DMS 273 (cell line): ENCODE measurements around the gene TSEN15.

Experiments used
- DNase-seq: peaks from one replicate; lab custom pipeline; 2025; ENCODE audit not compliant: unreplicated experiment; lab: John Stamatoyannopoulos, UW

The TSEN15 gene

DNA sequence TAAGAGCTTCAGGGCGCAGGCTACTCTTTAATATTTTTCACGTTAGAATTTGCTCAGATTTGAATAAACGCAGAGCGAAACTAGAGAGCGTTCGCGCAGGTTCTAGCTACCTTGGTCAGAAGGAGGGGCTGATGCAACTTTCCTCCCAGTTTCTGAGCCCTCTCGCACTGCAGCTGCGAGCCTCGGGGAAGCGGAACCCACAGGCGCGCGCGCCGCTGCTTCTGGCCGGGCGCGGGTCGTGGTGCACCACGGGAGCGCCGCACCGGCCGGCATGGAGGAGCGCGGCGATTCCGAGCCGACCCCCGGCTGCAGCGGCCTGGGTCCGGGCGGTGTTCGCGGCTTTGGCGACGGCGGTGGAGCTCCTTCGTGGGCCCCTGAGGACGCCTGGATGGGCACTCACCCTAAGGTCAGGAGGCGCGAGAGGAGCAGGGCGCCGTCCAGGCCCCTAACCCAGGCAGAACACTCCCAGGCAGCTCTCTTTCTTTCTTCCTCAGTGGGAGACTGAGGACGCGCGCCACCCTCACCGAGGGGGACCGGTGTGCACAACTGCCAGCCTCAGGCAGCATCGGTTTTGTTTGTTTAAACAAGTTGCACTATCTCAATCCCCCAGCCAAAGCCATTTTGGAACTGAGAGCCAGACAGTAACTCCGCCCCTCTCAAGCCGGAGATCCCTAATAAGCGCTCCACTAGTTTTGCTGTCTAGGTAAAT is at the start of gene TSEN15:
Gene TSEN15, plus strand, starts transcription at position 246 of the 709 bp plus-strand sequence. Its CDS starts 26 bp downstream, at position 272.
- peak; percentile 94 for DNase-seq

DNA sequence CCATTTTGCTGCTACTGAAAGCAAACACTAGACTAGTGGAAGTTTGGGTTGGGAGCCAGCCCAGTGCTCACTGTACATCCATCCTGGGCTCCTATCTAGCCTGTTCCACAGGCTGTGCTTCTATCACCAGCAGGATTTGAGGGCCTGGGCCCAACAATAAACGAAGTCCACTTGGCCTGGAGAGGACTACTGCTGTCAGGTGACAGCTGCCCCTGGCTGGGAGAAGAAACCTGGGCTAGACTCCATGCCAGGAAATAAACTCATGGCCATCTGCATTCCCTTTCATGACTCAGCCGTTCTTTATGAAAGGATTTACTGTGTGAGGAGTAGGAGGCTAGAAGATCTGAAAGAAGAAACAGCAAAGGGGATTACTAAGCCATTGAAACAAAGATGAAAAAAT is 49.5 kb upstream of the TSEN15 start:
- DNase-seq: peak; percentile 86

DNA sequence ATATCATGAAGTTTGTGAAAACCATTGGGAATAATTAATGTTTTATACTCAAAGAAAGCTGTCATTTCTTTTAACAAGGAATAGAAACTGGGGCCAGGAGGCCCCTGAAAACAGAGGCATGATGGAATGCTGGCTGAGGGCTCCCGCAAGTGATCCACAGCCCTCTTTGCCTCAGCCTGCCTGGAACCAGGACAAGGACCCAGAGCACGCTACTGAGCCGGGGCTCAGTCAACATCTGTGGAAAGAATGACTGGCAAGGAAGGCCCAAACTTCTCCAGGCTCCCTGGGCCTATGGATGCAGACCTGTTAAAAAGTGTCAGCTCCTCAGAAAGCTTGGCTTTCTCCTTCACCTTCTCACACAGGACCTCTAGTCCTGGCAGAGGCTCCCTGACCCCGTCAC is 46.6 kb upstream of the TSEN15 start:
- DNase-seq: no peak

DNA sequence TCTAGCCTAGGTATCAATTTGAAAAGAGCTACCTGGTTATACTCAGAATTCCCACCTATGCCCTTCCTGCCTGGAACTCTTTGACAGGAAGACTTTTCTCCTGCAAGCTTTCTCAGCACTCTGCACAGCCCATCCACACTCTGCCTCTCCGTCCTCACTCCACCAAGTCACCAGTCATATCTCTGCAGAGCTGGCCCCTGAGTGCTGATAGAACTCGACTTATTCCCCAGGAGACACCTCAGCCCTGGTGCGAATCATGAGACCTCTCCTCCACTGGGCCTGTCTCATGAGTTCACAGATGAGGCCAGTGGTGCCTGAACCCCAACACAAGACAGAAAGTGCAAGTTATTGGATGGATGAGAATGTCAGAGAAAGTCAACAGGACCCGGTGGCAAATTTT is 46.0 kb upstream of the TSEN15 start:
- no peak for DNase-seq

DNA sequence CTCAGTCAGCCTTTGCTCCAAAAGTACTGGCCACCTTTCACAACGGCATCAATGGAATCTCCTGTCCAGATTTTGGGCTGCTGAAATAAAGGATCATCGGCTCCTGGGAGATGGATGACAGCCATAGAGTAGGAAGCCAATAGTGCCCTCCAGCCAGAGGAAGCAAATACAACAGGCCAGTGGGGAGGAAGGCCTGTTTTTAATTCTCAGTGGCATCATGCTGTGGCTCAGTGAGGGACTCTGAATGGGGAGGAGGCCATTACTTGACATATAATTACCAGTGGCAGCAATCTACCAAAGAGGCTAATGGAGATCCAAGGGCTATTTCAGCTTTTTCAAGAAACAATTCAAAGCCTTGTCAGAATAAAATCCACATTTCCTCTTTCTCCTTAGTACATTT is 40.7 kb upstream of the TSEN15 start:
- DNase-seq: no peak

DNA sequence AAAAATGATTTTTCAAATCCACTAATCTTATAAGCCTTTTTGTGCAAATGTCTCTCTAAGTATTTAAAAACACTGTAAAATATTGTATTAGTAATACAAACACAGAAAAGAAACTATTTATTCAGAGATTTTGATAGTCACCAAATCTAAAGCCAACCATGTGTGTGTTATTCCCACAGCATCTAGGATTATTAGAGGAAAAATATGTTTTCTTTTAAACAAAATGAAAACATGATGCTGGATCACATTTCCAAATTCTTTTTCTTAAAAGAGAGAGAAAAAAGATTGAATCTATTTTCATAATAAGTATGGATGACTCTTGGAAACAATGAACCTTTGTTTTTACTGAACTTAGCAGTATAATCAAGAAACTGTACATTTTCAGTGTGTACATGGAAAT is 39.3 kb upstream of the TSEN15 start:
- DNase-seq: no peak

DNA sequence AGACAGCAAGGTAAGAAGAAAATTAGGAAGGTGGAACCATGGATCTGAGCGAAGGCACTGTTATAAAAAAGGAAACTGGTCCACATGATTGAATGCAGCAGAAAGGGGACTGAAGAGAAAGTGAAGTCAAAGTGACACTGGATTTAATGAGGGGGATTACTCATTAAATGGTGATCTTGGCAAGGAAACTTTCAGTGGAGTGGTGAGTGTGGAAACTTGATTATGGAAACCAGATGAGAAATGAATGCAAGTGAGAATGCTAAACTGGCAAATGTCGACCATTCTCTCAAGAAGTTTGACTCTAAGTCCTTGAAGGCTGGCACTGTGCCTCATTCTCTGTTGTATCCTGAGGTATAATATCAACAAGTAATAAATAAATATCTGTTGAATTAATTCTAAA is 37.3 kb upstream of the TSEN15 start:
- DNase-seq: no peak

DNA sequence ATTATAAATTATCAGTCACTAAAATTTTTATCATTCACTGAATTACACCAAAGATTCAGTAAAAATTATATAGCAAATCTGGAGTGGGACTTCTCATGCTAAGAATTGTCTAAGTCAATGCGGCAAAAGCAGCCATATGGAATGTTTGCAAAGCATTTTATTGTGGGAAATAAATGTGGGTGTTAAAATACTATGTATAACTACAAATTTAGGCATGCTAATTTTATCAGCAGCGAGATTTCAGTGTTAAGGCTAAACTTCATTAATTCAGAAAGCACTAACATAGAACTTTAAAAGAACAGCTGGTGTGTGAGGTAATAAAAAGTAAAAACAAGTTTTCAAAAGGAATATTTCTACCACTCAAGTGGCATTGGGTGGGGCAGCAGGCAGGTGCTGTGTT is 35.4 kb upstream of the TSEN15 start:
- peak; percentile 32 for DNase-seq

DNA sequence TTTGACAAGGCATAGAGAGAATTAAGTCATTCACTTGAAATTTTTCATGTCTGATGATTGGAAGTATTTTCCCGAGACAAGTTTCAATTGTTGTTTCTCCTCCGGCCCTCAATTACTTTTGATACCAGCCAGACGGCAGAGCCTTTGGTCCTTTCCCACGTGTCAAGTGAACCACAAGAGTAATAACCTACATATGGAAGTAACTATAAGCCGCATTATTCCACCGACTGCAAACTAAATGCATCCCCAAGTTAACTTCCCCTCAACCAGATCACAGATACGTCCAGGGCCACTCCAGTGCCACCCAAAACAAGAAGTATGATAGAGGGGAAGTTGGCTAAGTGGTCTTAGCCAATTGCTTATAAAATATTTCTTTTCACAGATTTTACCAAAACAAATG is 34.2 kb upstream of the TSEN15 start:
- DNase-seq: no peak

DNA sequence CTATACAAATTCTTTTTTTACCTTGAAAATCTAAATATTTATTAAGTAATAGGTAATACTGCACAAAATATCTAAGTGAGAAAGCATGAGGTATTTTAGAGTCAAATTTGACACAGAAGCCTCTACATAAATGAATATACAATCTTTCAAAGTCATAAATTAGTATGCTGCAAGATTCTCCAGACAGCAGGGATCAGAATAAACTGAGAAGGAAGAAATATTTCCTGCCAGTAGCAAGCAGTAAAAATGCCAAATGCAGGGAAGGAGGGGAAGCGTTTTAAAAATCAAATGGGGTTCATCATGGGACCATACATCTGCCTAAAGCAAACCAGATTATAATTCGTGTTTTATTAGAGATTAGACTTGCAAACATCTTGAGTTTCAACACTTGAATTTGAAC is 32.9 kb upstream of the TSEN15 start:
- no peak for DNase-seq

DNA sequence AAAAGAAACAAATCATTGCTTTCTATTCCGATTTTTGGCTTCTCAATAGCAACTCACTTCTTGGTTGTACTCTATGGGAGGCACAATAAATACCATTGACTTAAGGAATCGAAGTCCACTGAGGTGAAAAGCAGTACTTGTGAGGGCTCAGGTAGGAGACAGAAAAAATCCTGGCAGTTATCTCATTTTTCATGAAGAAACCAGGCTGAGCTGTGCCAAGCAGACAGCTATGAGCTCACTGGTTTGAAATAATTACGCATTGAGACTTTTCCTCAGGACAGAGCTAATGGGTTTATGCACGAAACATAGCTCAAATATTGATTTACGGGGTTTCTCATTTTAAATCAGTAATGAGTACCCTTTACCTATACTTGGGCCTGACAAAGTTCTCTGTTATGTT is 32.5 kb upstream of the TSEN15 start:
- no peak for DNase-seq

DNA sequence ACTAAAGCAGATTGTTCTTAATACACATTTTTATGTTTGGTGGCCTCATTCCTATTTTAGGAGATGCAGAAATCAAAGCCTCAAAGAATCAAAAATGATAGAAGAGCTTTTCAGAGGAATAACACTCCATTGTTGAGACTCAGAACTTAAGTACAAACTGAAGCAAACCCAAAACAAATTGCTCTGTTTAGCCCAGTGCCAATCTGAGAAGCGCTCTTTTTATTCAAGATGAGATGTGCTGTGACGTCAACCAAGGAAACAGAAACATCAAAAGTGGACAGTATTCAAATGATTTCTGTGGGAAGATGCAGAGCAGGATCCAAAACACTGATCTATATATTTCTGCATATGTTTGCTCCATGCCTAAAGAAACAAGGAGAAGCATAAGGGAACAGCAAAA is 32.0 kb upstream of the TSEN15 start:
- DNase-seq: no peak

DNA sequence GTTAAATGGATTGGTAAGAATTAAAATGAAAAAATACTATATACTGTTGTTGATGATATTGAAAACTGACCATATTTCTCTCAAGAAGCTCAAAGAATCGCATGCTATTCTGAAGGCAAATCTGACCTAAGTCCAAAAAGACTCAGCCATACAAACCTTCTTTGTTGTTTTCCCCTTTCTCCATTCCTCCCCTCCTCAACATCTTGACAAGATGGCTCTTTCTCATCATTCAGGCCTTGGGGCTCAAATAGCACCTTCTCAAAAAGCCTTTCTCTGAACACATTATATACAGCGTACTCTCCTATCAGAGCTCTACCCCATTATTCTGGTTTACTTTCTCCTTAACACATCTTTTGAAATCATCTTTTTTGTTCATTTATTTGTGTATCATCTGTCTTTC is 31.2 kb upstream of the TSEN15 start:
- no peak for DNase-seq

DNA sequence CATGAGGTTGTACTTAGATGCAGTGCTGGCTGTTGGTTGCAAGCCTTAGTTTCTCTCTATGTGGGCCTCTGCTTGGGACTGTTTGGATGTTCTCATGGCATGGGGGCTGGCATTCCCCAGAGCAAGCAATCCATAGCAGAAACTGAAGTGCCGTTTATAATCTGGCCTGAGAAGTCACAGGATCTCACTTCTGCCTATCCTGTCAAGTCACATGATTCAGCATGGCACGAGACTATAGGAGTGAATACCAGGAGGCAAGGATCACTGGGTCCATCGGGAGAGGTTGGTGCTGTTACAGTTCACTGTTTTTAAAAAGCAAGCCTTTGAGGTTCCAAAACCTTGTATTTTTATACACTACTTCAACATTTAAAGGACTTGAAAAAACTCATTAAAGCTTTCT is 30.7 kb upstream of the TSEN15 start:
- DNase-seq: no peak

DNA sequence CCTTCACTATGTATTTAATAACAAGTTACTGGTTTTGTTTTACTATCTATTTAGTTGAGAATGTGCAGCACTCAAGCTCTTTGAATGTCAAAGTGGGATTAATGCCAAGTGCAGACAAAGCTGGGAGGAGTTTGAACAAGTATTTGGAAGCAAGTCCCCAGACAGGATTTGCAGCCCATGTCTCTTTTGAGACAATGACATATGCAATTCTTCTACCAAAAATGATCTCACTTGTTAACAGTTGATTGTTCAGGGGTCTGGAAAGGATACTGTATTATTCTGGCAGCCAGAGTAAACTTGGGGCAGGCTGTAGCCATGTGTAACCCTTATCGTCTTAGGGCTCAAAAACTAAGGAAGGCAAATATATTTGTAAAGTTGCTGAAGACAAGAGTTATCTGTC is 29.8 kb upstream of the TSEN15 start:
- DNase-seq: peak; percentile 27

DNA sequence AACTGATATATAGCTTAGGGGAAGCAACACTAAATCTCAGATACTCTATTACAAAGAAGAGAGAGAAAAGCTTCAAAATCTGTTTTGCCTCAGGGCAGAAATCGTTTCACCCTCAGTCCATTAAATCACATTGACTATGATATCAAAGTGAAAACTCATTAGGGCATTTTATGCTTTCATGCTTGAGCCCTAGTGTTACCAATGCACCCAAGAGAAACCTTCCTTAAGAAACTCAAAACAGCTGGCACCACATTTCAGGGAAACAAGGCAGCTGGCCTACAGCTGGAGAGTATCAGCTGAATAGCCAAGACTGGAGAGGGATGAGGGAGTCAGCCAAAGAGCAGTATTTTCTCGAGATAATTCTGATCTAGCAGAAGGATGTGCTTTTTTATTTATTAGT is 28.9 kb upstream of the TSEN15 start:
- DNase-seq: peak; percentile 81

DNA sequence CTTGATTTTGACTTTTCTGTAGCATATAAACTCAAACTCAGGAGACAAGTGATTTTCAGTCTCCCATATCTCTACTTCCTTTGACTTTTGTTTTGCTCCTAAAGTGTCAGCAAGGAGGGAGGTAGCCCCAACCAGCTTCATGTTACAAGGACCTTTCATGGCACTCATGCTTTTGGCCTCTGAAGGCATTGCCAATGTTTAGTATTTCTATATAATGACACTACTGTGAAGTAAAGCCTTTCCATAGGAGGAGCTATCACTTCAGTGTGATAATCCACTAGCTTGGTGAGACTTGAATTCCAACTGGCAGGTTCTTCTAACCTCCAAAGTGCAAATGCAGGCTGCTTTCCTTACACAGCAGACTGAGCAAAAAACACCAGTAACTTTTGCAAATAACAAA is 28.4 kb upstream of the TSEN15 start:
- peak; percentile 16 for DNase-seq

DNA sequence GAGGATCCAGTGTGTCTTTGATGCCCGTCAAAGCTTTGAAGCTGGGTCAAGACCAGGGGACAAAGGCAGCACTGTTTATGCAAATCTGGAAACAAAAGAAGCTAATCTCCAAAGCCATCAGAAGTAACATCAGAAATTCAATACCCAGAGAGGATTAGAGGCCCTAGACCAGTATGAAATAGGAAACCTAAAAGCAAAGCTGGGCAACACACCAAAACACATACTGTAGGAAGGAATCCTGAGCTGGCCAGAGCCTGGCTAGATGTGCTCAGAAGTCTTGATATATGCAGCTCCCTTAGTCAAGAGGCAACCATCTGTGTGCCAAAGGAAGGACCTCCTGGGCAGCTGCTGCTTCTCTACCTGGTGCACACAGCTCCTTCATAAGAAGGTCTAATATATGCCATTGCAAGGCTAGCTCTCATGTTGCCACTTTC is 26.3 kb upstream of the TSEN15 start:
- peak; percentile 90 for DNase-seq

DNA sequence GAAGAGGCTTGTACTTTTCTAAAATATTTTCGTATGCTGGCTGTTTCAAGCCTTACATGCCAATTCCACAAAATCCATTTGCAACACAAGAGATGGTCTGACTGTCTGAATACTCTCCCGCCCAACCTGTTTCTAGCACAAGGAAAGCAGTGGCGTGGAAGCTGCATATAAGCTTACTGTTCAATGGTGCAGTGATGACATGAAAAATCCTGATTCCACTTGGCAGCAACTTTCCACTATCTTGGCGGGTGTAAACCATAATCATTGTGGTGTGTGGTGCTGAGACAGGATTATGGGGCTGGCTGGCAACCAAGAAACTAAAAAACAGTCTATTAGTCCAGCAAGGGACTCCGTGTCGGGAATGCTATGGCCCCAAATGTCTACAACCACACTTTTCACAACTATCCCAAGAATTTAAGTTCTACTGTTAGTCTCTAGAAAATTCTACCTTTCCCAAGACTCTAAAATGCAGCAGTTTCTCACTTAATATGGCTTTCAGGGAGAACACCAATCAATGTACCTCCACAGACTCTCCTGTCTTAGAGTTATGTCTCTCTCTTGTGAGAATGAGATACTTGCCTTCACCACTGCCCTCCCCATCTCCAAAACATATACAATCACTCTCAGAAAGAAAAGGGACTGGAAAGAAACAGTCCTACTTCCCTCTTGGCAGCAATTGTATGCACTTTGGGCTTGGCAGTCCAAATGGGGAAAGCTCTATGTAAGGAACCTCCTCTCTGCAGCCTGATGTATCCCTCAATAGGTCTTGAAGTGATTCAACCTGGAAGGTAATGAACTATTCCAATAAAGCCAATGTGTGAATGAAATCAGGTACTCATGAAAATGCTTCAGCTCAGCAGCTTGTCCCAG is 23.5 kb upstream of the TSEN15 start:
- DNase-seq: peak; percentile 15

DNA sequence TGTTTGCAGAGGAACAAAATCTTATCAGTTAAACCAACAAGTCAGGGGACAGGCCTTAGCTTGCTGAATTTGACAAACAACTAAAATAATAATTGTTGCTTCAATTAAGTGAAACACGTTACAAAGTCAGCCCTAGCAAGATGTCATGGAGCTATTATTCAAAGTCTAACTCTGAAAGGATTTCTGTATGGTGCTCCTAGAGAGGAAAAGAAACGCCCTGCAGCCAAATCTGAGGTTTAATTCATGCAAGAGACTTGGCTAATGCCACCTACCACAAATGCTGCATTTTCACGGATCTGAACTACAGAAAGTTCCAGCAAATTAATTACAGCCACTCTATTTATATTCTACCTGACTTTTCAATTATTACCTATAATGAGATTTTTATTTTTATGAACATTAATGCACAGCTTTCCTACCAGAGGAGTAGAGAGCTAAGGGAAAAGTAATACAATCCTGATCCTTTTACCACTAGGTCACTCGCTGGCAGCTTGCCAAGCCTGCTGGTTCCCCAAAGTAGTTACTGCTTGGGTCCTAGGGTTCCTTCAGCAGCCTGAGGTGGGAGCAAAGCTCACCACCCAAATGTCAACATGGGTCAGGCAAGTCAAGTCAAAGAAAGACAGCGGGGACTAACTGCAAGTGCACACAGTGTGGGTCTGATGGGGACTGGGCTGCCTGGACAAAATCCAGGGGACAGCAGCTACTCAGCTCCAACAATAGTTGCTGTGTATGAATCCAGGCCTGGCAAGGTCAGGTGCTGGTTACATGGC is 22.5 kb upstream of the TSEN15 start:
- DNase-seq: peak; percentile 80

DNA sequence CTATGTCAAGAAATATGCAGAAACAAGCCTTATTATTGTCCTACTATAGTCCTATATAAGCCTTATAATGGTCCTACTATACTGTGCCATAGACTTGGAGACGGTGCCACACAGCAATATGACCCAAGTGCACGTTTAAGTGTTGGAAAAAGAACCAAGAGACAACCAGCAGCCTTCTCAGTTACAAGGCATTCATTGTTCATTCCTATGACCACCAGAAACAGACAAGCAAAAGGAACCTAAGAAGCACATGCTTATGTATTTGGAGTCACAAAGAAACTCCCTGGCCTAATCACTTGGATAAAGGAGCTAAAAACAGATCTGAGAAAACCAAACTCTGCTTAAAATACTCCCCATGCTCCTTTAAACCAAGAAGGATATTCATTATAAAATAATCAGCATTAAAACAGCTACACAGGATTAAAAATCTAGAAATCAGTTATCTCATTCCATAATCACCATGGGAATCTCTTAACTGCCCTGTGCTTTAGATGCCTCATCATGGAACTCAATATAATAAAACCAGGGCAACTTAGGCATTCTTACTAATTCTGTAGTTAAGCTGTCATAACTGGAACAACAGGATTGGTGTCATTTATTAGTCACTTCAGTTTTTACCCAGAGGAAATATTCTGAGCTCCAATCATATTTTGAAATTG is 21.0 kb upstream of the TSEN15 start:
- DNase-seq: no peak
